Measurements from ENCODE around the gene TLN1.

DNA sequence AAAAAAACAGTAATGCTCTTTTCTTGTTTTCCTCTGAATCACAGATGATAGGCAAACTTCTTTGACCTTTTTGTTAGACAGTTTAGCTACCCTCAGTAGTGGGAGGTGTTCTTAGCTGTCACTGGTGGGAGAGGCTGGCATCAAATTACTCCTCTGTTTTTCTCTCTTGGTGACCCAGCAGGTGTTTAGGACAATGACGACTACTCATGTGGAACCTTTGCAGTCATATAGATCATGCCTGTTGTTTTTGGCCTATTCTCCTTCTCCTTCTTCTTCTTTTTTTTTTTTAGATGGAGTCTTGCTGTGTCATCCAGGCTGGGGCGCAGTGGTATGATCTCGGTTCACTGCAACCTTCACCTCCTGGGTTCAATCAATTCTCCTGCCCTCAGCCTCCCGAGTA is 44.0 kb upstream of the TLN1 start:
- TF ChIP-seq, protein P1, sequence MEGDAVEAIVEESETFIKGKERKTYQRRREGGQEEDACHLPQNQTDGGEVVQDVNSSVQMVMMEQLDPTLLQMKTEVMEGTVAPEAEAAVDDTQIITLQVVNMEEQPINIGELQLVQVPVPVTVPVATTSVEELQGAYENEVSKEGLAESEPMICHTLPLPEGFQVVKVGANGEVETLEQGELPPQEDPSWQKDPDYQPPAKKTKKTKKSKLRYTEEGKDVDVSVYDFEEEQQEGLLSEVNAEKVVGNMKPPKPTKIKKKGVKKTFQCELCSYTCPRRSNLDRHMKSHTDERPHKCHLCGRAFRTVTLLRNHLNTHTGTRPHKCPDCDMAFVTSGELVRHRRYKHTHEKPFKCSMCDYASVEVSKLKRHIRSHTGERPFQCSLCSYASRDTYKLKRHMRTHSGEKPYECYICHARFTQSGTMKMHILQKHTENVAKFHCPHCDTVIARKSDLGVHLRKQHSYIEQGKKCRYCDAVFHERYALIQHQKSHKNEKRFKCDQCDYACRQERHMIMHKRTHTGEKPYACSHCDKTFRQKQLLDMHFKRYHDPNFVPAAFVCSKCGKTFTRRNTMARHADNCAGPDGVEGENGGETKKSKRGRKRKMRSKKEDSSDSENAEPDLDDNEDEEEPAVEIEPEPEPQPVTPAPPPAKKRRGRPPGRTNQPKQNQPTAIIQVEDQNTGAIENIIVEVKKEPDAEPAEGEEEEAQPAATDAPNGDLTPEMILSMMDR (conservative IDR thresholded peaks at IDR 0.05; ENCODE audit: low read length): no peak
- no peak for TF ChIP-seq EZH2phosphoT487 (IDR thresholded peaks at IDR 0.05; ENCODE audit: borderline replicate concordance, low read depth, low read length)

All from OCI-LY7 (cell line).